ENCODE data around the gene MRGPRD. TPM values are rescaled to one million over a fixed set of nuclear protein-coding genes. Genes with fewer than 3 reads are reported as not detected.
"Not testable (repeated sequence)": the region's sequence is repeated elsewhere in the genome, so short reads cannot be mapped to it uniquely, and the experiment has no call there.

Gene MRGPRD
- total RNA-seq, 1 experiment from 2014 or later = not detected

DNA sequence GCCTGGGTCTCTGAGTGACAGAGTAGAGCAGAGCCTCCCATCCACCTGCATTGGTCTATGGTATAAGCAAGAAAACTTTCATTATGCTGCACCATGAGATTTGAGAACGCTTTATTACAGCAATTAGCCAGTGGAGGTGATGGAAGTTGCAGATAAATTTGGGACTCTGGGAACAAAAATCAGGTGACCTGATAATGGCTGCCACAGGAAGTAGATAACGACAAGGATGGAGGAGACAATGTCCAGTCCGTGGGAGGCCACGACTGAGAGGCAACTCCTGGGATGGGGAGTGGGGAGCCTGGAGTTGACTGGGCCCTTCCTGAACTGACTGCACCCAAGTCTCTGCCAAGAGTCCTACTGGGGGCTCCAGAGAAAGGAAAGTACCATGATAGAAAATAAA is 4.7 kb downstream of the MRGPRD start:
- ChIA-PET CTCF (no interaction called here), POLR2A (no interaction called here)
- peaks cover 6% of the 10 kb centered on the region for H3K36me3 Mint-ChIP-seq
- peaks cover 10% of the 10 kb centered on the region for H3K4me1 Mint-ChIP-seq
- DNase-seq (ENCODE audit: low spot score) = peak; percentile 5
- no peak for TF ChIP-seq PREB (CRISPR knock-in tag; IDR thresholded peaks at IDR 0.05; ENCODE audit: borderline replicate concordance)
- no peak for TF ChIP-seq ELF4 (CRISPR knock-in tag; IDR thresholded peaks at IDR 0.05; ENCODE audit: low read depth)
- TF ChIP-seq, protein P1, sequence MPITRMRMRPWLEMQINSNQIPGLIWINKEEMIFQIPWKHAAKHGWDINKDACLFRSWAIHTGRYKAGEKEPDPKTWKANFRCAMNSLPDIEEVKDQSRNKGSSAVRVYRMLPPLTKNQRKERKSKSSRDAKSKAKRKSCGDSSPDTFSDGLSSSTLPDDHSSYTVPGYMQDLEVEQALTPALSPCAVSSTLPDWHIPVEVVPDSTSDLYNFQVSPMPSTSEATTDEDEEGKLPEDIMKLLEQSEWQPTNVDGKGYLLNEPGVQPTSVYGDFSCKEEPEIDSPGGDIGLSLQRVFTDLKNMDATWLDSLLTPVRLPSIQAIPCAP (CRISPR knock-in tag; IDR thresholded peaks at IDR 0.05) = no peak
- TF ChIP-seq TCF7 (CRISPR knock-in tag; IDR thresholded peaks at IDR 0.05; ENCODE audit: low read depth) = no peak
- no peak for TF ChIP-seq GABPB1 (CRISPR knock-in tag; IDR thresholded peaks at IDR 0.05)
- ATAC-seq = no peak
- H3K27ac Mint-ChIP-seq = no peak overlapping the region
- no peak overlapping the region for H3K4me3 Mint-ChIP-seq
- H3K27me3 Mint-ChIP-seq (ENCODE audit: low read depth) = no peaks in the 10 kb centered on the region; the same call in 1 of the 2 replicates
- H3K9me3 Mint-ChIP-seq = peaks cover 12% of the 10 kb centered on the region

- Mint-ChIP-seq H3K4me1 (peaks cover 8% of the 10 kb centered on the region), H3K27ac (peak overlapping the region; percentile 91; the same call in 1 of the 2 replicates), H3K4me3 (no peak overlapping the region), H3K27me3 (ENCODE audit: low read depth) (no peaks in the 10 kb centered on the region), H3K9me3 (peaks cover 12% of the 10 kb centered on the region), H3K36me3 (peaks cover 6% of the 10 kb centered on the region)
- TF ChIP-seq NFYB (CRISPR knock-in tag; conservative IDR thresholded peaks at IDR 0.05; ENCODE audit: low read depth) (peak; percentile 4; the same call in 1 of the 2 replicates), USF1 (CRISPR knock-in tag; IDR thresholded peaks at IDR 0.05) (peak; percentile 95), CTCF (IDR thresholded peaks at IDR 0.05) (no peak)
- TF ChIP-seq, protein P2, sequence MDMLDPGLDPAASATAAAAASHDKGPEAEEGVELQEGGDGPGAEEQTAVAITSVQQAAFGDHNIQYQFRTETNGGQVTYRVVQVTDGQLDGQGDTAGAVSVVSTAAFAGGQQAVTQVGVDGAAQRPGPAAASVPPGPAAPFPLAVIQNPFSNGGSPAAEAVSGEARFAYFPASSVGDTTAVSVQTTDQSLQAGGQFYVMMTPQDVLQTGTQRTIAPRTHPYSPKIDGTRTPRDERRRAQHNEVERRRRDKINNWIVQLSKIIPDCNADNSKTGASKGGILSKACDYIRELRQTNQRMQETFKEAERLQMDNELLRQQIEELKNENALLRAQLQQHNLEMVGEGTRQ (CRISPR knock-in tag; IDR thresholded peaks at IDR 0.05) = peak; percentile 94
- CTCF ChIA-PET = interaction anchor here (0.6 to 2.4 kb wide), 3 partner anchors 24 to 643 kb away, joined by 3 to 6 read pairs (median 4); no protein-coding TSS in a partner anchor
- ATAC-seq (peak; percentile 91), DNase-seq (ENCODE audit: low spot score) (peak; percentile 19)
- POLR2A ChIA-PET = no interaction called here
Measured at GRCh38 chr11:68974421-68975194, 6.2 kb downstream of the MRGPRD start.

- H3K36me3 Mint-ChIP-seq; H3K27ac Mint-ChIP-seq; POLR2A ChIA-PET; H3K4me1 Mint-ChIP-seq; H3K4me3 Mint-ChIP-seq; H3K27me3 Mint-ChIP-seq (ENCODE audit: low read depth); ATAC-seq: not testable (repeated sequence)
- DNase-seq (ENCODE audit: low spot score) = peak; percentile 5
- CTCF ChIA-PET = interaction anchor here (1.5 to 2.4 kb wide), 2 partner anchors 23 to 71 kb away, joined by 4 to 6 read pairs; no protein-coding TSS in a partner anchor
- H3K9me3 Mint-ChIP-seq = peaks cover 12% of the 10 kb centered on the region
Measured at GRCh38 chr11:68973706-68974105, 7.1 kb downstream of the MRGPRD start.

DNA sequence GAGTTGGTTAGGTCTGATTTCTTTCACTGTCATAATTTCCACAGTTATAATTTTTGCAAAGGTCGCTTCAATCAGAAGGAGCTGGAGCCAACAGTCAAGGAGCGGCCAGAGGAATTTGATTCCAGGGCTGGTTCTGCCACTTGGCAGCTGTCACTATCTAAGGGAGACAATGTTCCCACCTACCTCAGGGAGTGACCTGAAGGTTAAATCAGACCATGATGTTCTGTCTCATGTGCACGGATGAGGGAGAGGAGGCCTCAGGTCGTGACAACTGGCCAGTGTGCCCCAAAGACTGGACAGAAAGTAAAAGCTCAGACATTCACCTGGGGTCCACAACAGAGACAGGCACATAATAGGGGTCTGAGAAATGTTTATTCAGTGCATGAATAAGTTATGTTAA is 7.6 kb downstream of the MRGPRD start:
- H3K4me3 Mint-ChIP-seq = no peak overlapping the region
- ATAC-seq (no peak), DNase-seq (ENCODE audit: low spot score) (peak; percentile 0)
- no peak overlapping the region for H3K27ac Mint-ChIP-seq
- ChIA-PET CTCF (interaction anchor here (1.5 to 2.4 kb wide), 2 partner anchors 23 to 71 kb away, joined by 4 to 6 read pairs; no protein-coding TSS in a partner anchor), POLR2A (no interaction called here)
- peaks cover 6% of the 10 kb centered on the region for H3K36me3 Mint-ChIP-seq
- H3K9me3 Mint-ChIP-seq = peaks cover 12% of the 10 kb centered on the region
- H3K27me3 Mint-ChIP-seq (ENCODE audit: low read depth) = no peaks in the 10 kb centered on the region
- H3K4me1 Mint-ChIP-seq = peaks cover 6% of the 10 kb centered on the region; the same call in 1 of the 2 replicates
- TF ChIP-seq, protein P3, sequence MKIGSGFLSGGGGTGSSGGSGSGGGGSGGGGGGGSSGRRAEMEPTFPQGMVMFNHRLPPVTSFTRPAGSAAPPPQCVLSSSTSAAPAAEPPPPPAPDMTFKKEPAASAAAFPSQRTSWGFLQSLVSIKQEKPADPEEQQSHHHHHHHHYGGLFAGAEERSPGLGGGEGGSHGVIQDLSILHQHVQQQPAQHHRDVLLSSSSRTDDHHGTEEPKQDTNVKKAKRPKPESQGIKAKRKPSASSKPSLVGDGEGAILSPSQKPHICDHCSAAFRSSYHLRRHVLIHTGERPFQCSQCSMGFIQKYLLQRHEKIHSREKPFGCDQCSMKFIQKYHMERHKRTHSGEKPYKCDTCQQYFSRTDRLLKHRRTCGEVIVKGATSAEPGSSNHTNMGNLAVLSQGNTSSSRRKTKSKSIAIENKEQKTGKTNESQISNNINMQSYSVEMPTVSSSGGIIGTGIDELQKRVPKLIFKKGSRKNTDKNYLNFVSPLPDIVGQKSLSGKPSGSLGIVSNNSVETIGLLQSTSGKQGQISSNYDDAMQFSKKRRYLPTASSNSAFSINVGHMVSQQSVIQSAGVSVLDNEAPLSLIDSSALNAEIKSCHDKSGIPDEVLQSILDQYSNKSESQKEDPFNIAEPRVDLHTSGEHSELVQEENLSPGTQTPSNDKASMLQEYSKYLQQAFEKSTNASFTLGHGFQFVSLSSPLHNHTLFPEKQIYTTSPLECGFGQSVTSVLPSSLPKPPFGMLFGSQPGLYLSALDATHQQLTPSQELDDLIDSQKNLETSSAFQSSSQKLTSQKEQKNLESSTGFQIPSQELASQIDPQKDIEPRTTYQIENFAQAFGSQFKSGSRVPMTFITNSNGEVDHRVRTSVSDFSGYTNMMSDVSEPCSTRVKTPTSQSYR (CRISPR knock-in tag; IDR thresholded peaks at IDR 0.05) = no peak
- TF ChIP-seq FOXP4 (CRISPR knock-in tag; IDR thresholded peaks at IDR 0.05) (no peak), NFATC4 (CRISPR knock-in tag; IDR thresholded peaks at IDR 0.05) (no peak), FOXP1 (CRISPR knock-in tag; IDR thresholded peaks at IDR 0.05; ENCODE audit: borderline replicate concordance) (no peak), ZNF219 (CRISPR knock-in tag; IDR thresholded peaks at IDR 0.05; ENCODE audit: borderline replicate concordance) (no peak), ZNF416 (CRISPR knock-in tag; IDR thresholded peaks at IDR 0.05) (no peak), NFE2L1 (CRISPR knock-in tag; IDR thresholded peaks at IDR 0.05) (no peak), ZBTB21 (CRISPR knock-in tag; IDR thresholded peaks at IDR 0.05; ENCODE audit: borderline replicate concordance) (no peak)

All from WTC11 (cell line).